Measurements from ENCODE around the gene ZSCAN20.

ZSCAN20 gene

GRCh38 chr1:33512226-33513011, 40.0 kb downstream of the ZSCAN20 start:
- TF ChIP-seq POLR2AphosphoS5 (IDR thresholded peaks at IDR 0.05; ENCODE audit: low read depth, low read length) (no peak), REST (IDR thresholded peaks at IDR 0.05; ENCODE audit: insufficient read depth in 1 of 2, low read depth in 2 of 2, low read length in 2 of 2) (no peak), SIN3A (IDR thresholded peaks at IDR 0.05; ENCODE audit: borderline replicate concordance, insufficient read depth, low read length) (no peak), TAF1 (IDR thresholded peaks at IDR 0.05; ENCODE audit: borderline replicate concordance, insufficient read depth, low read length) (no peak), FOXP2 (optimal IDR thresholded peaks at IDR 0.05; ENCODE audit: borderline replicate concordance, extremely low read depth, extremely low read length, insufficient read depth) (no peak)

- no peak for TF ChIP-seq REST (IDR thresholded peaks at IDR 0.05; ENCODE audit: insufficient read depth in 1 of 2, low read depth in 2 of 2, low read length in 2 of 2)
- no peak for TF ChIP-seq SIN3A (IDR thresholded peaks at IDR 0.05; ENCODE audit: borderline replicate concordance, insufficient read depth, low read length)
- TF ChIP-seq POLR2AphosphoS5 (IDR thresholded peaks at IDR 0.05; ENCODE audit: low read depth, low read length), result no peak
- TF ChIP-seq FOXP2 (optimal IDR thresholded peaks at IDR 0.05; ENCODE audit: borderline replicate concordance, extremely low read depth, extremely low read length, insufficient read depth), result no peak
- TF ChIP-seq TAF1 (IDR thresholded peaks at IDR 0.05; ENCODE audit: borderline replicate concordance, insufficient read depth, low read length), result no peak
Observed at GRCh38 chr1:33515112-33515511, 42.7 kb downstream of the ZSCAN20 start.

- TF ChIP-seq SIN3A (IDR thresholded peaks at IDR 0.05; ENCODE audit: borderline replicate concordance, insufficient read depth, low read length) (no peak), POLR2AphosphoS5 (IDR thresholded peaks at IDR 0.05; ENCODE audit: low read depth, low read length) (no peak), REST (IDR thresholded peaks at IDR 0.05; ENCODE audit: insufficient read depth in 1 of 2, low read depth in 2 of 2, low read length in 2 of 2) (no peak), FOXP2 (optimal IDR thresholded peaks at IDR 0.05; ENCODE audit: borderline replicate concordance, extremely low read depth, extremely low read length, insufficient read depth) (no peak), TAF1 (IDR thresholded peaks at IDR 0.05; ENCODE audit: borderline replicate concordance, insufficient read depth, low read length) (no peak)
Observed at GRCh38 chr1:33515607-33516006, 43.2 kb downstream of the ZSCAN20 start.

GRCh38 chr1:33516428-33516827, 44.0 kb downstream of the ZSCAN20 start:
- TF ChIP-seq SIN3A (IDR thresholded peaks at IDR 0.05; ENCODE audit: borderline replicate concordance, insufficient read depth, low read length) (no peak), POLR2AphosphoS5 (IDR thresholded peaks at IDR 0.05; ENCODE audit: low read depth, low read length) (no peak), FOXP2 (optimal IDR thresholded peaks at IDR 0.05; ENCODE audit: borderline replicate concordance, extremely low read depth, extremely low read length, insufficient read depth) (no peak), TAF1 (IDR thresholded peaks at IDR 0.05; ENCODE audit: borderline replicate concordance, insufficient read depth, low read length) (no peak), REST (IDR thresholded peaks at IDR 0.05; ENCODE audit: insufficient read depth in 1 of 2, low read depth in 2 of 2, low read length in 2 of 2) (no peak)
